ENCODE results near the gene OCA2.

Gene OCA2

GRCh38 chr15:27815035-27815434 is 284.1 kb downstream of the OCA2 start:
- Histone ChIP-seq H3K79me2 (ENCODE audit: insufficient read depth, low read length) (no peaks in the 10 kb centered on the region), H3K9me2 (ENCODE audit: low read depth, low read length) (no peaks in the 10 kb centered on the region), H3K9me3 (ENCODE audit: low read length) (no peaks in the 10 kb centered on the region), H3K9ac (ENCODE audit: low read length) (no peak overlapping the region), H3K4me1 (ENCODE audit: insufficient read depth, low read length, severe bottlenecking) (no peaks in the 10 kb centered on the region), H3K36me3 (ENCODE audit: insufficient read depth, low read length) (no peaks in the 10 kb centered on the region), H4K20me1 (ENCODE audit: insufficient read depth, low read length) (no peaks in the 10 kb centered on the region), H3K4me2 (ENCODE audit: low read length) (no peak overlapping the region), H2AFZ (ENCODE audit: low read length) (no peak overlapping the region), H3K27ac (ENCODE audit: low read depth, low read length, poor library complexity, severe bottlenecking) (no peak overlapping the region), H3K27me3 (ENCODE audit: insufficient read depth, low read length) (no peaks in the 10 kb centered on the region), H3F3A (ENCODE audit: insufficient read depth, low read length) (no peaks in the 10 kb centered on the region), H3K4me3 (ENCODE audit: low read depth, low read length, poor library complexity, severe bottlenecking) (no peak overlapping the region)
- TF ChIP-seq, protein P1, sequence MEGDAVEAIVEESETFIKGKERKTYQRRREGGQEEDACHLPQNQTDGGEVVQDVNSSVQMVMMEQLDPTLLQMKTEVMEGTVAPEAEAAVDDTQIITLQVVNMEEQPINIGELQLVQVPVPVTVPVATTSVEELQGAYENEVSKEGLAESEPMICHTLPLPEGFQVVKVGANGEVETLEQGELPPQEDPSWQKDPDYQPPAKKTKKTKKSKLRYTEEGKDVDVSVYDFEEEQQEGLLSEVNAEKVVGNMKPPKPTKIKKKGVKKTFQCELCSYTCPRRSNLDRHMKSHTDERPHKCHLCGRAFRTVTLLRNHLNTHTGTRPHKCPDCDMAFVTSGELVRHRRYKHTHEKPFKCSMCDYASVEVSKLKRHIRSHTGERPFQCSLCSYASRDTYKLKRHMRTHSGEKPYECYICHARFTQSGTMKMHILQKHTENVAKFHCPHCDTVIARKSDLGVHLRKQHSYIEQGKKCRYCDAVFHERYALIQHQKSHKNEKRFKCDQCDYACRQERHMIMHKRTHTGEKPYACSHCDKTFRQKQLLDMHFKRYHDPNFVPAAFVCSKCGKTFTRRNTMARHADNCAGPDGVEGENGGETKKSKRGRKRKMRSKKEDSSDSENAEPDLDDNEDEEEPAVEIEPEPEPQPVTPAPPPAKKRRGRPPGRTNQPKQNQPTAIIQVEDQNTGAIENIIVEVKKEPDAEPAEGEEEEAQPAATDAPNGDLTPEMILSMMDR (IDR thresholded peaks at IDR 0.05; ENCODE audit: low read length) = no peak
- no peak for TF ChIP-seq EZH2 (IDR thresholded peaks at IDR 0.05; ENCODE audit: borderline replicate concordance, low read length)

GRCh38 chr15:27813139-27813538 is 286.0 kb downstream of the OCA2 start:
- H3K4me2 ChIP-seq (ENCODE audit: low read length) = no peak overlapping the region

DNA sequence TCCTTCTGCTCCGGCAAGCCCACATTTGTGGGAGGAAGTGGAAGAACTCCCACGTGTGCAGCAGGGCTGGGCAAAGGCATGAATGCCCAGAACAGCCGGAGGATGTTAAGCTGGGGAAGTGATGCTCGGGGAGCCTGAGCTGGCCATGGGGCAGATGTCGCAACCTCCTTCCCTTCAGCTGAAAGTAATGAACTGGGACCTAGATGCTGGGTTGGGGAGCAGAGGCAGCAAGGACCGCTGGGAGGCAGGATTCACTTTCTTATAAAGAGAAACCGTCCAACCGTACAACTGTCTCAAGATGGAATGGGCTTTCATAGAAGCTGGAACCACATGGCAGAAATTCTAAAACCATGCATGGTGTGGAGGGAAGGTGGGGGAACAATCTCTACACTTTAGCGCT is 290.9 kb downstream of the OCA2 start:
- Histone ChIP-seq H3K27me3 (ENCODE audit: insufficient read depth, low read length) (no peaks in the 10 kb centered on the region), H3K79me2 (ENCODE audit: insufficient read depth, low read length) (no peaks in the 10 kb centered on the region), H3K9me3 (ENCODE audit: low read length) (no peaks in the 10 kb centered on the region), H4K20me1 (ENCODE audit: insufficient read depth, low read length) (no peaks in the 10 kb centered on the region), H2AFZ (ENCODE audit: low read length) (no peak overlapping the region), H3K36me3 (ENCODE audit: insufficient read depth, low read length) (no peaks in the 10 kb centered on the region), H3K27ac (ENCODE audit: low read depth, low read length, poor library complexity, severe bottlenecking) (no peak overlapping the region), H3F3A (ENCODE audit: insufficient read depth, low read length) (no peaks in the 10 kb centered on the region), H3K9me2 (ENCODE audit: low read depth, low read length) (no peaks in the 10 kb centered on the region), H3K4me2 (ENCODE audit: low read length) (no peak overlapping the region), H3K4me3 (ENCODE audit: low read depth, low read length, poor library complexity, severe bottlenecking) (no peak overlapping the region), H3K4me1 (ENCODE audit: insufficient read depth, low read length, severe bottlenecking) (no peaks in the 10 kb centered on the region), H3K9ac (ENCODE audit: low read length) (no peak overlapping the region)
- TF ChIP-seq EZH2 (IDR thresholded peaks at IDR 0.05; ENCODE audit: borderline replicate concordance, low read length) = no peak

More at GRCh38 chr15:27813139-27813538, 286.0 kb downstream of the OCA2 start:
- no peak overlapping the region for H3K9ac ChIP-seq (ENCODE audit: low read length)
- H3K79me2 ChIP-seq (ENCODE audit: insufficient read depth, low read length) = no peaks in the 10 kb centered on the region
- no peaks in the 10 kb centered on the region for H3K27me3 ChIP-seq (ENCODE audit: insufficient read depth, low read length)
- no peaks in the 10 kb centered on the region for H3K9me3 ChIP-seq (ENCODE audit: low read length)
- H3K4me1 ChIP-seq (ENCODE audit: insufficient read depth, low read length, severe bottlenecking) = no peaks in the 10 kb centered on the region
- TF ChIP-seq, protein P1 (IDR thresholded peaks at IDR 0.05; ENCODE audit: low read length) = no peak
- no peak for TF ChIP-seq EZH2 (IDR thresholded peaks at IDR 0.05; ENCODE audit: borderline replicate concordance, low read length)
- H2AFZ ChIP-seq (ENCODE audit: low read length) = no peak overlapping the region
- no peaks in the 10 kb centered on the region for H3K36me3 ChIP-seq (ENCODE audit: insufficient read depth, low read length)
- H3F3A ChIP-seq (ENCODE audit: insufficient read depth, low read length) = no peaks in the 10 kb centered on the region
- no peaks in the 10 kb centered on the region for H3K9me2 ChIP-seq (ENCODE audit: low read depth, low read length)
- no peak overlapping the region for H3K4me3 ChIP-seq (ENCODE audit: low read depth, low read length, poor library complexity, severe bottlenecking)
- H3K27ac ChIP-seq (ENCODE audit: low read depth, low read length, poor library complexity, severe bottlenecking) = no peak overlapping the region
- H4K20me1 ChIP-seq (ENCODE audit: insufficient read depth, low read length) = no peaks in the 10 kb centered on the region

DNA sequence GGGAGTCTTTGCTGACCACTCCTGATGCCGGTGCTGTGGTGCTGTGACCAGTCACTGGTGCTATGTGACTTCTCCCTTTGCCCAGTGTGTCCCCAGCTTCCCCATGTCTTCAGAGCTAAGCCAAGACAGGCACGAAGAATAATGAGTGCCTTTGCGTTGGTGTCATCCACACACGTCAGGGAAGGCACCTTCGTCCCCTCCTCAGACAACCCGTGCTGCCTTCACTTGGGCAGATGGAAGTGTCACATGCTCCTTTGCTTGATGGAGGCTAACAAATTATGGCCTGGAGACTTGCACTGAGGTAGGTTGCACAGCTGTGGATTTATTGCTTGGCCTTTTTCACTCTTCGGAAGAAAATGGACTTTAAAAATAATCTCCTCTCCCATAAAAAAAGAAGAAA is 291.8 kb downstream of the OCA2 start:
- Histone ChIP-seq H3K9ac (ENCODE audit: low read length) (no peak overlapping the region), H3K9me2 (ENCODE audit: low read depth, low read length) (no peaks in the 10 kb centered on the region), H3K4me3 (ENCODE audit: low read depth, low read length, poor library complexity, severe bottlenecking) (no peak overlapping the region), H3K36me3 (ENCODE audit: insufficient read depth, low read length) (no peaks in the 10 kb centered on the region), H3K27me3 (ENCODE audit: insufficient read depth, low read length) (no peaks in the 10 kb centered on the region), H3K4me1 (ENCODE audit: insufficient read depth, low read length, severe bottlenecking) (no peaks in the 10 kb centered on the region), H3F3A (ENCODE audit: insufficient read depth, low read length) (no peaks in the 10 kb centered on the region), H2AFZ (ENCODE audit: low read length) (no peak overlapping the region), H3K27ac (ENCODE audit: low read depth, low read length, poor library complexity, severe bottlenecking) (no peak overlapping the region), H3K4me2 (ENCODE audit: low read length) (no peak overlapping the region), H3K9me3 (ENCODE audit: low read length) (no peaks in the 10 kb centered on the region), H3K79me2 (ENCODE audit: insufficient read depth, low read length) (no peaks in the 10 kb centered on the region), H4K20me1 (ENCODE audit: insufficient read depth, low read length) (no peaks in the 10 kb centered on the region)
- TF ChIP-seq, protein P1 (IDR thresholded peaks at IDR 0.05; ENCODE audit: low read length) = no peak
- no peak for TF ChIP-seq EZH2 (IDR thresholded peaks at IDR 0.05; ENCODE audit: borderline replicate concordance, low read length)
